ENCODE measurements around the gene PBX4. TPM values are rescaled to one million over a fixed set of nuclear protein-coding genes. Genes with fewer than 3 reads are reported as not detected.
A peak's percentile ranks its signal among the peaks of the same experiment; 100 is the strongest.

Gene PBX4
- total RNA-seq, 4 donors from 2014 or later: 3.3 to 14.9 (median 4.8) TPM

DNA sequence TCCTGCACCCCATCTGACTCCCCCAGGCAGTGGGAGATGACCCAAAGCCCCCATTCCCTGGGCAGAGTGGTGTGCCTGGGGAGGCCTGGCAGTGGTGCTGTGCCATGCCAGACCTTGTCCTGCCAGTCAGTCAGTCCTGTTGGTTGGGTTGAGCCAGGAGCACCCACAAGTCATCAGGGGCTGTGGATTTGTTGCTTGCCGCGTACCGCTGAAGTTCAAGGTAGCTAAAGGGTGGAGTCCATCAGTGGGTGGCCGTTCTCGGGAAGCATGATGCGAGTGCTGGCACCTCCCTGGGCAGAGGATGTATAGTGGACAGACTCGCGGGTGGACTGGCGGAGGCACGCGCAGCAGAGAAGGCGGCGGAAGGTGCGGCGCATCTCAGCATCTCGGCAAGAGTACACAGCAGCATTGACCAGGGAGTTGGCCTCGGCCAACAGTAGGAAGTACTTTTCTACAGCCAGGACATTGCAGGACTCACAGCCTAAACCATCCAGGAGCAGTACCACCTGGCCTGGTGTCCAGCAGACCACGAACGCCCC lies 5.6 kb upstream of the PBX4 start:
- no peak overlapping the region for H3K4me3 ChIP-seq
- 93% methylated on average over 18 of the region's 19 CpGs for WGBS
- H3K27me3 ChIP-seq: no peaks in the 10 kb centered on the region
- TF ChIP-seq EP300 (IDR thresholded peaks at IDR 0.05) (no peak), POLR2AphosphoS5 (IDR thresholded peaks at IDR 0.05) (no peak), POLR2A (IDR thresholded peaks at IDR 0.05) (no peak)
- TF ChIP-seq, protein P1, sequence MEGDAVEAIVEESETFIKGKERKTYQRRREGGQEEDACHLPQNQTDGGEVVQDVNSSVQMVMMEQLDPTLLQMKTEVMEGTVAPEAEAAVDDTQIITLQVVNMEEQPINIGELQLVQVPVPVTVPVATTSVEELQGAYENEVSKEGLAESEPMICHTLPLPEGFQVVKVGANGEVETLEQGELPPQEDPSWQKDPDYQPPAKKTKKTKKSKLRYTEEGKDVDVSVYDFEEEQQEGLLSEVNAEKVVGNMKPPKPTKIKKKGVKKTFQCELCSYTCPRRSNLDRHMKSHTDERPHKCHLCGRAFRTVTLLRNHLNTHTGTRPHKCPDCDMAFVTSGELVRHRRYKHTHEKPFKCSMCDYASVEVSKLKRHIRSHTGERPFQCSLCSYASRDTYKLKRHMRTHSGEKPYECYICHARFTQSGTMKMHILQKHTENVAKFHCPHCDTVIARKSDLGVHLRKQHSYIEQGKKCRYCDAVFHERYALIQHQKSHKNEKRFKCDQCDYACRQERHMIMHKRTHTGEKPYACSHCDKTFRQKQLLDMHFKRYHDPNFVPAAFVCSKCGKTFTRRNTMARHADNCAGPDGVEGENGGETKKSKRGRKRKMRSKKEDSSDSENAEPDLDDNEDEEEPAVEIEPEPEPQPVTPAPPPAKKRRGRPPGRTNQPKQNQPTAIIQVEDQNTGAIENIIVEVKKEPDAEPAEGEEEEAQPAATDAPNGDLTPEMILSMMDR (IDR thresholded peaks at IDR 0.05): no peak
- peaks cover 23% of the 10 kb centered on the region for H3K4me1 ChIP-seq
- no peak overlapping the region for H3K27ac ChIP-seq
- H3K9me3 ChIP-seq: no peaks in the 10 kb centered on the region
- H3K36me3 ChIP-seq: peaks cover 8% of the 10 kb centered on the region
- DNase-seq (ENCODE audit: low spot score in 2 of 2): no peak

DNA sequence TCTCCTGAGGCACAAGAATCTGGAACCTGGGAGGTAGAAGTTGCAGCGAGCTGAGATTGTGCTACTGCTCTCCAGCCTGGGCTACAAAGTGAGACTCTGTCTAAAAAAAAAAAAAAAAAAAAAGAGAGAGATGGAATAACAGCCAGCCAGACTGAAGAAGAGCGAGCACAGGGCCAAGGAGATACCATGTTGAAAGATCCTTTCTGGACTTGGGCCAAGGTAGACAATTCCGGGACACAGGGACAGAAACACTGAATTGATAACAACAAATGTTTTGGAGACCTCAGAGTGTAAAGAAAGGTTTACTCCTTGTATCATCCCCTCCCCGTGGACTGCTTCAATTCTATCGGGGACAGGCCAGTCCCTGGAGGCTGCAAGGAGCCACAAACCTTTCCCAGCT lies 4.9 kb upstream of the PBX4 start:
- no peak overlapping the region for H3K27ac ChIP-seq
- no peaks in the 10 kb centered on the region for H3K27me3 ChIP-seq
- peaks cover 23% of the 10 kb centered on the region for H3K4me1 ChIP-seq
- DNase-seq (ENCODE audit: low spot score in 2 of 2): no peak
- 60% methylated on average over 5 of the region's 5 CpGs for whole genome bisulfite sequencing
- peaks cover 8% of the 10 kb centered on the region for H3K36me3 ChIP-seq
- H3K4me3 ChIP-seq: no peak overlapping the region
- TF ChIP-seq POLR2AphosphoS5 (IDR thresholded peaks at IDR 0.05) (no peak), EP300 (IDR thresholded peaks at IDR 0.05) (no peak), POLR2A (IDR thresholded peaks at IDR 0.05) (no peak)
- TF ChIP-seq, protein P1 (IDR thresholded peaks at IDR 0.05): no peak
- no peaks in the 10 kb centered on the region for H3K9me3 ChIP-seq

DNA sequence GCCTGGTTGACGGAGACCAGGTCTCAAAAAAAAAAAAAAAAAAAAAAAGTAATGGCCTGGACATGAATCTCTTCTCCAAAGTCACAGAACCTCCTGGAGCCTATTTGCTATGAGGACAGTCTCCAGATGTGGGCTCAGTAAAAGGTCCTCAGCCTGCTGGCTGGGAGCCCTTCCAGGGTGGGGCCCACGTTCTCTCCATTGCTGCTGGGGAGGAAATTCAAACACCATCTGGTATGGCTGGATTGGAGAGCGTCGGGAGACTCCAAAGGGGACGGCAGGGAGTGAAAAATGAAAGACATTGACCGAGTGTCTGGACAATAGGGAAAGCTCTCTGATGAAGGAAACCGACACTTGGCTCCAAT lies 1.3 kb upstream of the PBX4 start:
- Histone ChIP-seq H3K27me3 (no peaks in the 10 kb centered on the region), H3K36me3 (peaks cover 8% of the 10 kb centered on the region), H3K9me3 (no peaks in the 10 kb centered on the region), H3K4me3 (no peak overlapping the region), H3K27ac (no peak overlapping the region), H3K4me1 (peaks cover 17% of the 10 kb centered on the region)
- TF ChIP-seq POLR2AphosphoS5 (IDR thresholded peaks at IDR 0.05) (no peak), POLR2A (IDR thresholded peaks at IDR 0.05) (no peak), EP300 (IDR thresholded peaks at IDR 0.05) (no peak)
- TF ChIP-seq, protein P1 (IDR thresholded peaks at IDR 0.05): no peak
- 81% methylated on average over 7 of the region's 7 CpGs for WGBS
- DNase-seq (ENCODE audit: low spot score in 2 of 2): no peak

DNA sequence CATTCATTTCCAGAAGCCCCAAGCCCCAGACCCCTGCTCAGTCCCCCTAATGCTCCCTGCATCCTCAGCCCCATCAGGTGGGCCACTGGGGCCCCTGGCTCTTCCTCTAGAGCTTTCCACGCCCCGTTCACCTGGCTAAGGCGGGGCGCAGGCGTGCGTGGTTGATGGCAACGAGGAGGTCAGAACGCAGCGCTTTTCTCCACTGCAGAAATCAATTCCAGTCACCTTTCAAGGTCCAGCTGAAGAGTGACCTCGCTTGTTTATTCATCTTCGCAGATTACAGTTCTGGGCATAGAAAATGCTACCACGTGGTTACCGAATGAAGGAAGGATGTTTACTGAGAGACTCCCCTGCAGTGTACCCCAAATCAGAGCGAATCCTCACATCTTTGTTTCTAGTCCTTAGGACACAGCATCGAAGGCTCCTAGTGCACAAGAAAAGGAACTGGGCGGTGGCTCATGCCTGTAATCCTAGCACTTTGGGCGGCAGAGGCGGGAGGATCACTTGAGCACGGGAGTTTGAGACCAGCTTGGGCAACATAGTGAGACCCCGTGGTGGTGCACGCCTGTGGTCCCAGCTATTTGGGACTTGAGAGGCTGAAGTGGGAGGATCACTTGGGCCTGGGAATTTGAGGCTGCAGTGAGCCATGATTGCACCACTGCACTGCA lies 828 bp upstream of the PBX4 start:
- H3K36me3 ChIP-seq: peaks cover 7% of the 10 kb centered on the region
- 57% methylated on average over 21 of the region's 21 CpGs for WGBS
- no peaks in the 10 kb centered on the region for H3K9me3 ChIP-seq
- no peak overlapping the region for H3K27ac ChIP-seq
- TF ChIP-seq EP300 (IDR thresholded peaks at IDR 0.05): no peak
- H3K4me3 ChIP-seq: peak overlapping the region; percentile 60
- DNase-seq (ENCODE audit: low spot score in 2 of 2): no peak
- H3K27me3 ChIP-seq: no peaks in the 10 kb centered on the region
- peaks cover 17% of the 10 kb centered on the region for H3K4me1 ChIP-seq

DNA sequence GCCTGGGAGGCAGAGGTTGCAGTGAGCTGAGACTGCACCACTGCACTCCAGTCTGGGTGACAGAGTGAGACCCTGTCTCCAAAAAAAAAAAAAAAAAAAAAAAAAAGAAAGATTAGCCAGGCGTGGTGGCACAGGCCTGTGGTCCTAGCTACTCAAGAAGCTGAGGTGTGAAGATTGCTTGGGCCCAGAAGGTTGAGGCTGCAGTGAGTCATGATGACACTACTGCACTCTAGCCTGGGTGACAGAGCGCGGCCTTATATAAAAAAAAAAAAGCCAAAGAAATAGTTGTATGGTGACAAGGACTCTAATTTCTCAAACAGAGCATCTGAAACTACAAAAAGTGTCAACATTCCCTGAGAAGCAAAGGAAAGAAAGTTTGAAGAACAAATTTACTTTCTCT lies 3.4 kb downstream of the PBX4 start:
- Histone ChIP-seq H3K36me3 (no peaks in the 10 kb centered on the region), H3K27me3 (no peaks in the 10 kb centered on the region), H3K4me3 (no peak overlapping the region), H3K9me3 (no peaks in the 10 kb centered on the region), H3K4me1 (peaks cover 26% of the 10 kb centered on the region), H3K27ac (no peak overlapping the region)
- DNase-seq (ENCODE audit: low spot score in 2 of 2): no peak
- TF ChIP-seq POLR2A (IDR thresholded peaks at IDR 0.05) (no peak), EP300 (IDR thresholded peaks at IDR 0.05) (no peak), POLR2AphosphoS5 (IDR thresholded peaks at IDR 0.05) (no peak)
- TF ChIP-seq, protein P1 (IDR thresholded peaks at IDR 0.05): no peak
- WGBS: 90% methylated on average over 3 of the region's 3 CpGs
